SK-MEL-5 (cell line): Measurements from ENCODE around the gene RBPJL. TPM values are rescaled to one million over a fixed set of nuclear protein-coding genes. Genes with fewer than 3 reads are reported as not detected.
"Not testable (repeated sequence)": the region's sequence is repeated elsewhere in the genome, so short reads cannot be mapped to it uniquely, and the experiment has no call there.

ENCODE experiments used
- DNase-seq: peaks from one replicate; pipeline ENCODE4 v3.0.0-alpha.2; 2016; ENCODE audit warnings: low read depth, low spot score
- in situ Hi-C: cut with HindIII; loops from 2 replicates; pipeline ENCODE4 v1.10.0; 2016; ENCODE audit warnings: low sequenced_read_pairs, high pct_unique_total_duplicates, low pct_unique_long_range_greater_than_20kb
- total RNA-seq: library from RNA; depleted of rRNA; stranded (reverse); fragments of >200 nt; shearing (Covaris generic); gene quantifications from 2 replicates; pipeline ENCODE4 v1.2.3, GENCODE V29; 2014

Gene RBPJL
- total RNA-seq, 1 experiment from 2014 or later: not detected

- in situ Hi-C loops: no loop called here
- DNase-seq: no peak
These were observed 38.7 kb downstream of the RBPJL start for GRCh38 chr20:45345104-45345936.

- in situ Hi-C loops: no loop called here
- DNase-seq: no peak
These were observed 39.7 kb downstream of the RBPJL start for GRCh38 chr20:45346291-45346718.

- DNase-seq: no peak
- in situ Hi-C loops: no loop called here
These were observed 40.2 kb downstream of the RBPJL start for GRCh38 chr20:45346851-45347250.

- no peak for DNase-seq
- in situ Hi-C loops: no loop called here
These were observed 40.8 kb downstream of the RBPJL start for GRCh38 chr20:45347297-45347935.

GRCh38 chr20:45347936-45348778, 41.5 kb downstream of the RBPJL start, which contains the start of gene SDC4:
Gene SDC4, minus strand, starts transcription at chr20:45348424. Its CDS starts 40 bp downstream, at chr20:45348384.
- in situ Hi-C loops: no loop called here
- DNase-seq: peak; percentile 43

GRCh38 chr20:45350217-45350616, 43.6 kb downstream of the RBPJL start:
- DNase-seq: no peak
- in situ Hi-C loops: no loop called here

GRCh38 chr20:45350795-45351194, 44.2 kb downstream of the RBPJL start:
- not testable (repeated sequence) for DNase-seq

GRCh38 chr20:45352729-45353128, 46.1 kb downstream of the RBPJL start:
- no peak for DNase-seq
- in situ Hi-C loops: no loop called here

More at GRCh38 chr20:45350795-45351194, 44.2 kb downstream of the RBPJL start:
- in situ Hi-C loops: not testable (repeated sequence)

GRCh38 chr20:45353746-45354145, 47.1 kb downstream of the RBPJL start:
- DNase-seq: no peak
- in situ Hi-C loops: no loop called here

- no peak for DNase-seq
- in situ Hi-C loops: no loop called here
These were observed 48.0 kb downstream of the RBPJL start for GRCh38 chr20:45354423-45355208.

GRCh38 chr20:45355209-45356084, 48.8 kb downstream of the RBPJL start:
- in situ Hi-C loops: no loop called here
- DNase-seq: no peak

GRCh38 chr20:45358282-45359068, 51.8 kb downstream of the RBPJL start:
- in situ Hi-C loops: no loop called here
- peak; percentile 57 for DNase-seq

- DNase-seq: no peak
- in situ Hi-C loops: no loop called here
These were observed 52.4 kb downstream of the RBPJL start for GRCh38 chr20:45359069-45359405.

- no peak for DNase-seq
- in situ Hi-C loops: no loop called here
These were observed 52.9 kb downstream of the RBPJL start for GRCh38 chr20:45359406-45360148.

GRCh38 chr20:45361793-45362192, 55.2 kb downstream of the RBPJL start:
- DNase-seq: no peak
- in situ Hi-C loops: no loop called here
